K562 (cell line): ENCODE data around the gene MAS1L. TPM values are rescaled to one million over a fixed set of nuclear protein-coding genes. Genes with fewer than 3 reads are reported as not detected.
A peak's percentile ranks its signal among the peaks of the same experiment; 100 is the strongest.

ENCODE experiments used
- ATAC-seq: fragments of 200-7000 bp; cut with Tn5 transposase; 3 replicates; pipeline ENCODE4 v1.9.1; 2020; ENCODE audit warnings: moderate library complexity
- BruUV-seq: library from RNA; stranded (reverse); fragments of 400-500 nt; replicated peaks from 2 replicates; lab custom pipeline; 2021; lab: Mats Ljungman, UMichigan
- CTCF ChIA-PET: fragments of 300-600 bp; formaldehyde crosslinking; extraction: SDS; loops from one replicate; lab custom pipeline; 2021; ENCODE audit warnings: low intra/inter-chr PET ratio; lab: Yijun Ruan, JAX
- POLR2A ChIA-PET: fragments of 300-600, 350-650 bp; sonication (Branson Sonifier 250); formaldehyde crosslinking; extraction: SDS; loops from one replicate; lab custom pipeline; 2021; ENCODE audit warnings: antibody characterized with exemption, inconsistent platforms; lab: Yijun Ruan, JAX
- DNase-seq, 4 experiments: peaks; one replicate each; pipeline versions ENCODE4 v3.0.0 to v3.0.0-alpha.2; 2011 to 2018; ENCODE audit warnings: low spot score in 3 of 4, mixed read lengths in 3 of 4; ENCODE audit errors: extremely low read depth in 1 of 4
- FAIRE-seq: peaks from 2 replicates; lab custom pipeline; 2011; peaks lifted over from hg19 to GRCh38; lab: Jason Lieb, UNC
- H2AFZ ChIP-seq: 2 replicates; pipeline ENCODE4 v1.6.0; 2011; ENCODE audit warnings: low read depth, low read length, control low read depth, inconsistent platforms
- H3K27ac ChIP-seq: fragments of 200-600 bp; 3 replicates; pipeline ENCODE4 v1.8.0; 2011; ENCODE audit warnings: low read depth, mild to moderate bottlenecking, control low read depth, inconsistent platforms, low read length, moderate library complexity, mixed read lengths; ENCODE audit errors: extremely low read depth
- H3K27me3 ChIP-seq, 2 experiments: fragments of 300-600 bp in 1 of 2; 2 replicates in 1 of 2; 3 replicates in 1 of 2; pipeline versions ENCODE4 v1.6.0 to v1.8.0; 2011; ENCODE audit warnings: inconsistent platforms in 2 of 2, low read length in 2 of 2, mild to moderate bottlenecking in 1 of 2, mixed read lengths in 1 of 2, moderate library complexity in 1 of 2; ENCODE audit not compliant: control insufficient read depth in 2 of 2, insufficient read depth in 2 of 2
- H3K36me3 ChIP-seq: fragments of 300-600 bp; 3 replicates; pipeline ENCODE4 v1.8.0; 2011; ENCODE audit warnings: mild to moderate bottlenecking, low read length, inconsistent platforms; ENCODE audit not compliant: control insufficient read depth, insufficient read depth
- H3K4me1 ChIP-seq, 2 experiments: fragments of 200-600 bp in 1 of 2; replicated peaks in 1 of 2; 2 replicates in 1 of 2; 3 replicates in 1 of 2; pipeline versions ENCODE4 v1.5.1 to v1.8.0; 2011; ENCODE audit warnings: inconsistent platforms in 2 of 2, low read length in 2 of 2, mild to moderate bottlenecking in 1 of 2, mixed read lengths in 1 of 2, moderate library complexity in 1 of 2; ENCODE audit not compliant: control insufficient read depth in 2 of 2, insufficient read depth in 2 of 2
- H3K4me2 ChIP-seq: 2 replicates; pipeline ENCODE4 v1.6.1; 2011; ENCODE audit warnings: low read length, control low read depth, inconsistent platforms, mixed read lengths; ENCODE audit not compliant: insufficient read depth
- H3K4me3 ChIP-seq: fragments of 200-600 bp; sonication (generic), shearing (Covaris generic); 2 replicates; pipeline ENCODE4 v1.5.1; 2016; ENCODE audit warnings: control low read depth, inconsistent platforms
- H3K79me2 ChIP-seq: fragments of 200-600 bp; 3 replicates; pipeline ENCODE4 v1.8.0; 2011; ENCODE audit warnings: low read length, inconsistent platforms; ENCODE audit not compliant: control insufficient read depth, insufficient read depth
- H3K9ac ChIP-seq, 2 experiments: 2 replicates each; pipeline versions ENCODE4 v1.6.0 to v1.6.1; 2011; ENCODE audit warnings: low read depth in 2 of 2, low read length in 2 of 2, control low read depth in 1 of 2, inconsistent platforms in 1 of 2, mild to moderate bottlenecking in 1 of 2, mixed read lengths in 1 of 2; ENCODE audit not compliant: insufficient read depth in 1 of 2
- H3K9me1 ChIP-seq: one replicate; pipeline ENCODE4 v1.6.0; 2011; ENCODE audit warnings: inconsistent platforms, mild to moderate bottlenecking, low read length, moderate library complexity; ENCODE audit not compliant: control insufficient read depth, insufficient read depth
- H3K9me3 ChIP-seq: replicated peaks from 2 replicates; pipeline ENCODE4 v1.5.1; 2011; ENCODE audit warnings: low read depth, low read length, inconsistent platforms; ENCODE audit not compliant: control insufficient read depth, insufficient read depth
- H4K20me1 ChIP-seq: replicated peaks from 2 replicates; pipeline ENCODE4 v1.6.1; 2011; ENCODE audit warnings: low read length, inconsistent platforms, mixed read lengths; ENCODE audit not compliant: control insufficient read depth, insufficient read depth
- IFI16 ChIP-seq: fragments of 250-450 bp; sonication (Bioruptor Pico); IDR thresholded peaks from 2 replicates; pipeline ENCODE4 v2.1.2; 2022; ENCODE audit warnings: mild to moderate bottlenecking, inconsistent platforms
- PYGO2 ChIP-seq: fragments of 450-650 bp; IDR thresholded peaks from 2 replicates; pipeline ENCODE4 v1.6.1; 2016; ENCODE audit warnings: mild to moderate bottlenecking, missing genetic modification characterization, moderate library complexity, missing compliant biosample characterization
- RAD21 ChIP-seq, 2 experiments: fragments of 250-450 bp in 1 of 2; fragments of 450-650 bp in 1 of 2; sonication (Bioruptor Pico) in 1 of 2; formaldehyde crosslinking in 1 of 2; IDR thresholded peaks in 1 of 2; conservative IDR thresholded peaks in 1 of 2; 2 replicates each; pipeline versions ENCODE4 v1.4.0 to v1.8.0; 2020 to 2022; ENCODE audit warnings: mild to moderate bottlenecking in 2 of 2, moderate library complexity in 1 of 2
- SMAD4 ChIP-seq: fragments of 250-450 bp; sonication (Bioruptor Pico); conservative IDR thresholded peaks from 2 replicates; pipeline ENCODE4 v1.8.0; 2021; ENCODE audit warnings: inconsistent platforms, mild to moderate bottlenecking, moderate library complexity
- ZNF184 ChIP-seq: sonication (generic); formaldehyde crosslinking; IDR thresholded peaks from 2 replicates; pipeline ENCODE4 v1.5.0; 2020; ENCODE audit warnings: missing genetic modification reagents
- ZNF696 ChIP-seq: fragments of 250-450 bp; sonication (Bioruptor Pico); conservative IDR thresholded peaks from 2 replicates; pipeline ENCODE4 v1.4.0; 2020; ENCODE audit warnings: mild to moderate bottlenecking, moderate library complexity
- WGBS: fragments of 100-300 bp; shearing (Covaris generic); methylation state at CpG from one replicate; pipeline ENCODE4 v1.1.6; 2016; ENCODE audit warnings: low coverage, mixed read lengths; ENCODE audit not compliant: insufficient coverage; ENCODE audit errors: missing lambda C conversion rate; 5-methylcytosine and 5-hydroxymethylcytosine counted together
- in situ Hi-C: fragments of 300-500 bp; cut with MboI; formaldehyde crosslinking; loops from 4 replicates; pipeline ENCODE4 v1.15.0; 2018; ENCODE audit warnings: inconsistent platforms, mixed read lengths
- intact Hi-C: fragments of 100-400 bp; cut with micrococcal nuclease; formaldehyde crosslinking; loops from 2 replicates; pipeline ENCODE4 v1.14.2; 2022
- polyA plus RNA-seq, 8 experiments: library from polyadenylated mRNA; depleted of rRNA in 4 of 8; stranded (reverse) in 5 of 8; unstranded in 3 of 8; fragments of >200 nt; fragmentation: Nextera tagmentation in 2 of 8; fragmentation: Illumina TruSeq in 1 of 8; extraction: Ambion mirVana in 2 of 8; extraction: Trizol in 1 of 8; gene quantifications; 2 replicates each; pipeline versions ENCODE4 v1.2.1 to v1.2.3, GENCODE V29; 2011 to 2014; ENCODE audit warnings: inconsistent platforms in 1 of 8, missing spikeins in 1 of 8
- total RNA-seq, 7 experiments: library from RNA; depleted of rRNA in 6 of 7; stranded (reverse); fragments of >200 nt in 6 of 7; fragmentation: Illumina TruSeq in 2 of 7; extraction: Trizol in 2 of 7; gene quantifications; 2 replicates each; pipeline versions ENCODE4 v1.2.1 to v1.2.3, GENCODE V29; 2011 to 2021; ENCODE audit warnings: low replicate concordance in 1 of 7
- TF ChIP-seq, protein P1 (sequence below), 2 experiments: fragments of 450-650 bp; formaldehyde crosslinking in 1 of 2; IDR thresholded peaks; 2 replicates each; pipeline versions ENCODE4 v1.4.0 to v1.6.1; 2014 to 2020; ENCODE audit warnings: mild to moderate bottlenecking in 2 of 2, borderline replicate concordance in 1 of 2, low read depth in 1 of 2
- TF ChIP-seq, protein P2 (sequence below), 3 experiments: IDR thresholded peaks in 2 of 3; conservative IDR thresholded peaks in 1 of 3; 2 replicates each; pipeline ENCODE4 v1.5.1; 2011 to 2012; ENCODE audit warnings: low read length in 3 of 3, mild to moderate bottlenecking in 3 of 3, control low read depth in 2 of 3, improper control_type of control experiment in 1 of 3, inconsistent platforms in 1 of 3, low read depth in 1 of 3, mixed read lengths in 1 of 3, moderate library complexity in 1 of 3; ENCODE audit not compliant: insufficient read depth in 2 of 3

Gene MAS1L
- total and polyA plus RNA-seq, 9 of the 15 experiments (the other 6 are each of a cell fraction or from before 2014, with no cell fraction given), result not detected

DNA sequence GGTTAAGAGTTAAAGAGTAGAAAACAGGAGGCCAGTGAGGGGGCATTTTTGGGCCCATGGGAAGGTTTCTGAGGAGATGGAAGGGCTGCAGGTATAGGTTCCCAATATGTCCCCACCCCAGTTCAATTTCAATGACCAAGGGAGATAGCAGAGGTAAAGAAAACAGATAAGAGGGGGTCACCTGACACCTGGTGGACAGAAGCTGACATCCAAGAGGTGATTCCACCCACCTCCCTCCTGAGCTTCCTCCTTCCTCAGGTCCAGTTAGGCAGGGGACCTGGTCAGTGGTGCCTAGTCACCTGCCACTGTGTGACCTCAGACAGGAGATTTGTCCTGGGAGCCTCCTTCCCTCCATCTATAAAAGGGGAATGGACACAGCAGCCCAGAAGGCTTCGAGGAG, 29.5 kb upstream of the MAS1L start:
- Histone ChIP-seq H3K79me2 (no peaks in the 10 kb centered on the region), H3K9me1 (no peaks in the 10 kb centered on the region), H3K4me3 (no peak overlapping the region), H3K4me2 (no peak overlapping the region), H3K4me1 (no peaks in the 10 kb centered on the region), H3K27me3 (peaks cover 0 to 13% of the 10 kb centered on the region in 2 experiments; a peak in 3 of 5 replicates), H3K36me3 (no peaks in the 10 kb centered on the region), H3K27ac (no peak overlapping the region), H2AFZ (no peak overlapping the region), H4K20me1 (no peaks in the 10 kb centered on the region), H3K9me3 (no peaks in the 10 kb centered on the region), H3K9ac (no peak overlapping the region)
- in situ Hi-C loops (no loop called here), intact Hi-C loops (loop anchor here (5.0 kb wide), 1 partner anchor 80 kb away; the partner anchor contains the start of gene OR10C1)
- ATAC-seq (no peak), DNase-seq (no peak), FAIRE-seq (no peak)
- ChIA-PET POLR2A (no interaction called here), CTCF (no interaction called here)
- no TSS peak for BruUV-seq
- WGBS, result 0% methylated on average over 1 of the region's 1 CpG
- TF ChIP-seq, protein P1, sequence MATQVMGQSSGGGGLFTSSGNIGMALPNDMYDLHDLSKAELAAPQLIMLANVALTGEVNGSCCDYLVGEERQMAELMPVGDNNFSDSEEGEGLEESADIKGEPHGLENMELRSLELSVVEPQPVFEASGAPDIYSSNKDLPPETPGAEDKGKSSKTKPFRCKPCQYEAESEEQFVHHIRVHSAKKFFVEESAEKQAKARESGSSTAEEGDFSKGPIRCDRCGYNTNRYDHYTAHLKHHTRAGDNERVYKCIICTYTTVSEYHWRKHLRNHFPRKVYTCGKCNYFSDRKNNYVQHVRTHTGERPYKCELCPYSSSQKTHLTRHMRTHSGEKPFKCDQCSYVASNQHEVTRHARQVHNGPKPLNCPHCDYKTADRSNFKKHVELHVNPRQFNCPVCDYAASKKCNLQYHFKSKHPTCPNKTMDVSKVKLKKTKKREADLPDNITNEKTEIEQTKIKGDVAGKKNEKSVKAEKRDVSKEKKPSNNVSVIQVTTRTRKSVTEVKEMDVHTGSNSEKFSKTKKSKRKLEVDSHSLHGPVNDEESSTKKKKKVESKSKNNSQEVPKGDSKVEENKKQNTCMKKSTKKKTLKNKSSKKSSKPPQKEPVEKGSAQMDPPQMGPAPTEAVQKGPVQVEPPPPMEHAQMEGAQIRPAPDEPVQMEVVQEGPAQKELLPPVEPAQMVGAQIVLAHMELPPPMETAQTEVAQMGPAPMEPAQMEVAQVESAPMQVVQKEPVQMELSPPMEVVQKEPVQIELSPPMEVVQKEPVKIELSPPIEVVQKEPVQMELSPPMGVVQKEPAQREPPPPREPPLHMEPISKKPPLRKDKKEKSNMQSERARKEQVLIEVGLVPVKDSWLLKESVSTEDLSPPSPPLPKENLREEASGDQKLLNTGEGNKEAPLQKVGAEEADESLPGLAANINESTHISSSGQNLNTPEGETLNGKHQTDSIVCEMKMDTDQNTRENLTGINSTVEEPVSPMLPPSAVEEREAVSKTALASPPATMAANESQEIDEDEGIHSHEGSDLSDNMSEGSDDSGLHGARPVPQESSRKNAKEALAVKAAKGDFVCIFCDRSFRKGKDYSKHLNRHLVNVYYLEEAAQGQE (IDR thresholded peaks at IDR 0.05; ENCODE audit: borderline replicate concordance), result peak; percentile 13; the same call in 1 of the 2 replicates
- TF ChIP-seq, protein P1 (CRISPR knock-in tag; IDR thresholded peaks at IDR 0.05; ENCODE audit: low read depth), result no peak
- TF ChIP-seq RAD21 (CRISPR knock-in tag; conservative IDR thresholded peaks at IDR 0.05 in 1 of 2, IDR thresholded peaks at IDR 0.05 in 1 of 2), result peak; percentile 15 to 37; a peak in 3 of 4 replicates
- TF ChIP-seq SMAD4 (CRISPR knock-in tag), result no peak
- TF ChIP-seq, protein P2, sequence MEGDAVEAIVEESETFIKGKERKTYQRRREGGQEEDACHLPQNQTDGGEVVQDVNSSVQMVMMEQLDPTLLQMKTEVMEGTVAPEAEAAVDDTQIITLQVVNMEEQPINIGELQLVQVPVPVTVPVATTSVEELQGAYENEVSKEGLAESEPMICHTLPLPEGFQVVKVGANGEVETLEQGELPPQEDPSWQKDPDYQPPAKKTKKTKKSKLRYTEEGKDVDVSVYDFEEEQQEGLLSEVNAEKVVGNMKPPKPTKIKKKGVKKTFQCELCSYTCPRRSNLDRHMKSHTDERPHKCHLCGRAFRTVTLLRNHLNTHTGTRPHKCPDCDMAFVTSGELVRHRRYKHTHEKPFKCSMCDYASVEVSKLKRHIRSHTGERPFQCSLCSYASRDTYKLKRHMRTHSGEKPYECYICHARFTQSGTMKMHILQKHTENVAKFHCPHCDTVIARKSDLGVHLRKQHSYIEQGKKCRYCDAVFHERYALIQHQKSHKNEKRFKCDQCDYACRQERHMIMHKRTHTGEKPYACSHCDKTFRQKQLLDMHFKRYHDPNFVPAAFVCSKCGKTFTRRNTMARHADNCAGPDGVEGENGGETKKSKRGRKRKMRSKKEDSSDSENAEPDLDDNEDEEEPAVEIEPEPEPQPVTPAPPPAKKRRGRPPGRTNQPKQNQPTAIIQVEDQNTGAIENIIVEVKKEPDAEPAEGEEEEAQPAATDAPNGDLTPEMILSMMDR (IDR thresholded peaks at IDR 0.05 in 2 of 3, conservative IDR thresholded peaks at IDR 0.05 in 1 of 3; ENCODE audit: insufficient read depth in 2 of 3, low read depth in 1 of 3, low read length in 3 of 3), result peak in 2 of 3 experiments; percentile 20 to 24; a peak in 1 of 6 replicates
- TF ChIP-seq IFI16, result no peak
- TF ChIP-seq ZNF696 (CRISPR knock-in tag), result no peak
- no peak for TF ChIP-seq PYGO2 (tag)
- no peak for TF ChIP-seq ZNF184
